Activated T-helper 1 cell treated with Interleukin-2 at 50 U/mL for 16 hours (primary cell): ENCODE results near the gene RFX2.
A peak's percentile ranks its signal among the peaks of the same experiment; 100 is the strongest.

ENCODE experiments used
- DNase-seq: peaks from one replicate; pipeline ENCODE4 v3.0.0-alpha.2; 2020; ENCODE audit warnings: low read depth

Gene RFX2

GRCh38 chr19:6059988-6060599 lies 50.2 kb downstream of the RFX2 start:
- DNase-seq = no peak

DNA sequence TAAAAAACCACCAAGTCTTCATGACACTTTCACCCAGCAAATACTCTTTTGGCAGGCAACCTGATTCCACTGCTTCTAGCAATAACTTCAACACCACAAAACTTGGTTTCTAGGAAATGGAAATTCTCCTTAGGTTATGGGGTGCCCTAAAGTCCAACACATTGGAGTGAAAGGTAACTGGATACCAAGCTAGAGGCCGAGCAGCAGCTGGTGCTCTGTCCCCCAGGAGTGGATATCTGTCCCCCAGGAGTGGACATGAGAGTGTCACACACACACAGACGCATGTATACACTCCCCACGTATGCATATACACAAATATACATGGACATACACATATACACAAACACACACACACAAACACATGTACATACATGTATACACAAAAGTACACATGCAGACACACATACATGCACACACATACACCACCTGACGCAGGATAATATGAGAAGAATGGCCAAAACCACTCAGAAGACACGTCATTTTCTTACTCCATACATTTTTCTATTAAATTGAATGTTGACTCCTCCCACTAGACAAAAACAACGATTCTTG lies 50.8 kb downstream of the RFX2 start:
- DNase-seq = no peak

GRCh38 chr19:6058518-6059201 lies 51.6 kb downstream of the RFX2 start:
- DNase-seq = no peak

DNA sequence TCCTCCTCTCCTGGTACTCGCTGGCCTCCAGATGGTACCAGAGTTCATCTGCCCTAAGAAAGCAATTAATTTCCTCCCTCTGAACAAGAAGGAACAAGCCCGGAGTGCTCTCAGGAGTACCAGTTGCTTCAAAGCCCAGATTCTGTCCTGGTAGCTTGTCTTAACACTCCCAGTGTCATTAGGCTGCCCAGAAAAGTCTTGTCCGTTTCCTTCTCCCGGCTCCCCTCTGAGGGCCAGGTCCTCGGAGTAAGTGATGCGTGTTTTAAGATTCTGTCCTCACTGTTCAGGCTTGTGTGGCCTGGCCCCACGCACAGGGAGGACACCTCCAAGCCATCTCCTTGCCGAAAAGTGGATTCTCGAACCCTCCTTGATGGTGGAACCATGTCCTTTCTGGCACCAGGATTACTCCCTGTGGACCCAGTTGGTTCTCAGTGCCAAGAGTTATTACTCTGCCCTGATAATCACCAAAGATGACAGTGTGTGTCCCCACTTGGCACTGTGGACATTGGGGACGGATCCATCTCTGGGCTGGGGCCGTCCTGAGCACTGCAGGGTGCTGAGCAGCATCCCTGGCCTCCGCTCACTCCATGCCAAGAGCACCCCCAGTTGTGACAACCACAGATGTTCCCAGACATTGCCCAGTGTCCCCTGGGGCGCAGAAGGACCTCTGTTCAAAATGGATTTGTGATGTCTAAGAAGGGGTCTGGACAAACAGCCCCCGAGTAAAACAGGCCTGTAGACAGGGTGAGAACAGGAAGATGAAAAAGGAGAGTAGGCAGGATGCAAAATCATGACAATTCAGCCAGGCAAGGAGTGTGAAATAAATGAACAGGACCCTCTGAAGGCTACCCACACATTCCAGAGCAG lies 52.4 kb downstream of the RFX2 start:
- no peak for DNase-seq

- no peak for DNase-seq
Measured at GRCh38 chr19:6056801-6057650, 53.3 kb downstream of the RFX2 start.

GRCh38 chr19:6056282-6056741 lies 54.0 kb downstream of the RFX2 start:
- no peak for DNase-seq

- DNase-seq = no peak
Measured at GRCh38 chr19:6055013-6055795, 55.1 kb downstream of the RFX2 start.

- DNase-seq = peak; percentile 60
Measured at GRCh38 chr19:6048793-6049405, 61.4 kb downstream of the RFX2 start.

DNA sequence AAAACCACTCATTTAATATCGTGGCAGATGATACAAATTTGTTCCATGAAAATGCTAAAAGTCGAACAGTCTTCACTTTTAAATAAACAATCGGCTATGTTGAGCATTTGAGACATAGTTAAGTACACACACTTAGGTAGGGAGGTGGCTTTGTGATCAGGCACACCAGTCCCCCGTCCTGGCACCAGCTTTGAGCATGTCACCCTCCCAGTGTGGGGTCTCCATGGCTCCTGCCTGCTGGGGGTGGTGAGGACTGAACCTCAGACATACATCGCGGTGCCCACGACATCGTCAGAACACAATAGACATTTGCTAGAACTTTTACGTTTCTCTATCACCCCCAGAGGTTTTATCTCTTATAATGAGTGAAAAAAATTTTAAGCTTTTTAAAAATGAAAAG lies 62.0 kb downstream of the RFX2 start:
- no peak for DNase-seq

- no peak for DNase-seq
Measured at GRCh38 chr19:6047741-6048251, 62.5 kb downstream of the RFX2 start.

DNA sequence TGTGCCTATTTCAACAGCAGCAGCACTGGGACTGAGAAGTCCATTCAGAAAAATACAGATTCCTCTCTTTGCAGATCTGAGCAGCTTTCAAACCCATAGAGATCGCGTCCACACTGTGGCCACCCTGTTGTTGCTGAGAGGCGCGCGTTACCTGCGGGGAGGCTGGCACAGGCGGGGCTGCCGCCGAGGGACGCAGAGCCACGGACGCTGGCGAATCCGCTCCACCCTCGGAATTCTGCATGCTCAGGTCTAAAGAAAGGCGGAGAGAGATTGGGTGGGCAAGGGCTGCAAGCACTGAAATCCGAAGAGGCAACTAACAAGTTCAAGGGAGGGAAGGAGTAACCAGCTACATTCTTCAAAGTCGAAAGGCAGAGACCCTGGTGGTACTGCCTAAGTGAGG lies 63.0 kb downstream of the RFX2 start:
- no peak for DNase-seq

- DNase-seq = no peak
Measured at GRCh38 chr19:6045108-6045507, 65.2 kb downstream of the RFX2 start.

DNA sequence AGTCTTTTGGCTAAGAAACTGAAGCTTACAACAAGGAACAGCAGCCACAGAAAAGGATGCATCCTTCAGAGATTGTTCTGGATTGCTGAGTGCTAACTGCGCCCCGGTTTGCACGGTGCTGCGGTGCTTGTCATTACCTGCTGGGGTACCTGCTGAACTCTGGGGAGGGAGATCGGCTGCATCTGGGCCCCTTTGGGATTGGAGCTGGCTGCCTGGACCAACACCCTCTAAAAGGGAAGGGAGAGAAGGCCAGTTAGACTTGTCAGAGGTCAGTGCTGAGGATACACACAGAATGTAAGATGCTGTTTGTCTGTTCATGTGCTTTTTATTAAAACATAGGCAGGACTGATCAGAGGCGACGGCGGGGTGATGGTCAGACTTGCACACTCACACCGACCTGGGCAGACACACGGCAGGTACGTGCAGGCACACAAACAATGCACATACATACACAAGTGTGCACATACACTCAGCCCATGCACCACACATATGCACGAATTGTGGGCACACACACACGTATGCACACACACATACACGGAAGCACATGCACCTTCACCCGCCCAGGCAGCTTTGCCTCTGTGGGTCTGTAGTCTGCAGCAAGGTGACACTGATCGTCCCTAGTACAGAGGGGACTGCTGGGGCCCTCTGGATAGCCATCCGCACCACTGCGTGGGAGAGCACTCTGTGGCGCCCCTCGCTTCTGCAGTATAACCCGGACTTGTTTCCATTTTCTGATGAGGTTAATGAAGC lies 66.1 kb downstream of the RFX2 start:
- no peak for DNase-seq

DNA sequence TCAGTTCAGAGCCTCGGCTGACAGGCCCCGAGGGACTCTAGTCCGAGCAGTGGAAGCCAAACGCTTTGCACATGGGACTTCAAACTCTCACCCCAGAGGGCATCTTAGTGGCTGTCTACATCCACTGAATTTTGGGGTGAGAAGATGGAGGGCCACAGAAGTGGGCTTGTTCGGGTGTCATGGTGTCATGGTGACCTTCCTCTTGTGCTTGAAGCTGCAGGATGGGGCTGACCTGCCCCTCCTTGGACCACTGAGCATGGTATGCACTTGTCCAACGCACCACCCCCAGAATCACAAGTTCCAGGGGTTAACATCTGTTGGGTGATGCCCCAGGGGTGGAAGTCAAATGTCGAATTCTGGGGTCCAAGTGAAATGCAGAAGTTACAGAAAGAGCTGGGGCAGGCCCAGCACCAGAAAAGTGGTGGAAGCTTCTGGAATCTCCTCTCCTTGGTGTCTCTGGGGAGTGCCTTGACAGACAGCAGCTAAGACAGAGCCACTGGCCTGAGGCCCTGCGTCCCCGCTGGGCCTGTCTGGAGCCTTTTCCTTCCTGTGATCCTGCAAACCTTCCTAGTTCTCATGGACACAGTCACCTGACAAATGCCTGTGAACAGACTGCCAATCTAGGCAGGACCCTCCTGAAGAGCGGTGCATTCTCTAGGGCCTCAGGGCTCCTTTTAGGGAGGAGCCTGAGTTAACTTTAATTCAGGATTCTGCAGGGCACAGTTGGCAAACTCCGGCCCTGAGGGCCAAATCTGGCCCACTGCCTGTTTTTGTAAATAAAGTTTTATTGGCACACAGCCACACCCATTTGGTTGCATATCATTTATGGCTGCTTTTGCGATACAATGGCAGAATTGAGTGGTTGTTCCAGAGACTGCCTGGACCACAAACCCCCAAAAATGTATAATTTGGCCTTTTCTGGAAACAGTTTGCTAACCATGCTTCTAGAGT lies 67.2 kb downstream of the RFX2 start:
- no peak for DNase-seq

- no peak for DNase-seq
Measured at GRCh38 chr19:6041991-6042481, 68.3 kb downstream of the RFX2 start.

DNA sequence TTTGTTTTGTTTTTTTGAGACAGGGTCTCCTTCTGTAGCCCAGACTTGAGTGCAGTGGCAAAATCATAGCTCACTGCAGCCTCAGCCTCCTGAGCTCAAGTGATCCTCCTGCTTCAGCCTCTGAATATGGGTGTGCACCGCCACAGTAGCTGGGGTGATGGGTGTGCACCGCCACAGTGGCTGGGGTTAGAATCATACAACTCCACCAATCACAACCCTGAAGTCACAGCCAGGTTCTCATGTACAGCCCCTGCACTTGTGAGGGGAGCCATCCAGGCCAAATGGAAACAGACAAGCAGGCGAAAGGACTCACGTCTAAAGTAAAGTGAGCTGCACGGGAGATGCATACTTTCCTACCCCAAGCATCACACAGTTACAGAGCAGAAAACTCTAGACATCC lies 69.2 kb downstream of the RFX2 start:
- DNase-seq = no peak

DNA sequence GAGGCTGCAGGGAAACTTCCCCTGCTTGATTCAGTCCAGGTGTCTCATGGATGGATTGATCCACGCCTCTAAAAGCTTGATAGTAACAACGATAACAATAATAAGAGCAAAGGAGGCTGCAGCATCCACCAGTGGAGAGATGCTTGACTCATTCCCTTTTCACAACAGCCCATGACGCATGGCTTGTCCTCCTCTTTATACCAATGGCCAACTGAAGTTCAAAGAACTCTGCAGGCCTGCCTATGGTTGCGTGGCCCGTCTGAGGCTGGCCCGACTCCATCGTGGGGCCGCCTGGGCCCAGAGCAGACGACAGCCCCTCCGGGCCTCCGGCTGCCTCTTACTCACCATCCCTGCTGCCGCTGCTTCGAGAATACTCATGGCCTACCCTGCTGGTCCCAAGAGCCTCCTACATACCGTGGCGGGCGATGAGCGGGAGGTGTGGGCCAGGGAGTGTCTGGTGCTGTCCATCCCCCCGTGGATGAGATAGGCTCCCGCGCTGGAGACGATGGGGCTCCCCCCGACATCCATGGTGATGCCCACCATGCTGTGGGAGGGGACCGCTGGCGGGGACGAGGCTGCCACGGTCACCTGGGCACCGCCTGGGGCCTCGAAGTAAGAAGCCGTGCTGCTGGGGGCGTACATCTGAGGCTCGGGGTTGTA lies 70.6 kb downstream of the RFX2 start:
- no peak for DNase-seq
